Caco-2 (cell line): Measurements from ENCODE around the gene NMS. TPM values are rescaled to one million over a fixed set of nuclear protein-coding genes. Genes with fewer than 3 reads are reported as not detected.

ENCODE experiments used
- BruUV-seq: library from RNA; stranded (reverse); fragments of 400-500 nt; replicated peaks from 2 replicates; lab custom pipeline; 2021; lab: Mats Ljungman, UMichigan
- CTCF ChIA-PET: fragments of 300-600 bp; sonication (Branson Sonifier 250); formaldehyde crosslinking; loops from one replicate; lab custom pipeline; 2022; ENCODE audit warnings: antibody characterized with exemption; lab: Charles Lee
- POLR2A ChIA-PET: fragments of 300-600 bp; sonication (Branson Sonifier 250); formaldehyde crosslinking; loops from one replicate; lab custom pipeline; 2022; ENCODE audit warnings: antibody characterized with exemption; lab: Charles Lee
- DNase-seq, 2 experiments: peaks; one replicate each; pipeline versions ENCODE4 v3.0.0 to v3.0.0-alpha.2; 2020 to 2022
- H3K27me3 ChIP-seq: replicated peaks from 2 replicates; pipeline ENCODE4 v1.6.0; 2011; ENCODE audit warnings: low read length; ENCODE audit not compliant: control insufficient read depth, insufficient read depth
- H3K36me3 ChIP-seq: 2 replicates; pipeline ENCODE4 v1.5.1; 2011; ENCODE audit warnings: low read length; ENCODE audit not compliant: control insufficient read depth, insufficient read depth
- H3K4me1 ChIP-seq: fragments of 250-450 bp; sonication (Bioruptor Pico); 2 replicates; pipeline ENCODE4 v1.5.1; 2020; ENCODE audit warnings: mild to moderate bottlenecking
- H3K4me3 ChIP-seq: 2 replicates; pipeline ENCODE4 v1.5.1; 2011; ENCODE audit warnings: low read depth, mild to moderate bottlenecking, control low read depth, low read length
- H3K9me3 ChIP-seq: fragments of 250-450 bp; sonication (Bioruptor Pico); 2 replicates; pipeline ENCODE4 v1.5.1; 2020; ENCODE audit warnings: mild to moderate bottlenecking, moderate library complexity
- H3K27ac Mint-ChIP-seq: one replicate; pipeline ENCODE4 v1.8.0; 2022; ENCODE audit warnings: mixed read lengths; ENCODE audit not compliant: unreplicated experiment
- H3K27me3 Mint-ChIP-seq: one replicate; pipeline ENCODE4 v1.8.0; 2022; ENCODE audit warnings: mixed read lengths; ENCODE audit not compliant: insufficient read depth, unreplicated experiment
- H3K36me3 Mint-ChIP-seq: one replicate; pipeline ENCODE4 v1.8.0; 2022; ENCODE audit warnings: mild to moderate bottlenecking, mixed read lengths; ENCODE audit not compliant: insufficient read depth, unreplicated experiment
- H3K4me1 Mint-ChIP-seq: one replicate; pipeline ENCODE4 v1.8.0; 2022; ENCODE audit warnings: low read depth, mixed read lengths; ENCODE audit not compliant: unreplicated experiment
- H3K4me3 Mint-ChIP-seq: one replicate; pipeline ENCODE4 v1.8.0; 2022; ENCODE audit warnings: mild to moderate bottlenecking, moderate library complexity, mixed read lengths; ENCODE audit not compliant: unreplicated experiment
- H3K9me3 Mint-ChIP-seq: one replicate; pipeline ENCODE4 v1.8.0; 2022; ENCODE audit warnings: mixed read lengths; ENCODE audit not compliant: unreplicated experiment
- CTCF ChIP-seq, 2 experiments: fragments of 200-600 bp in 1 of 2; IDR thresholded peaks; 1 replicate in 1 of 2; 2 replicates in 1 of 2; pipeline versions ENCODE4 v1.5.1 to v1.8.0; 2011 to 2022; ENCODE audit warnings: antibody characterized with exemption in 1 of 2, control low read depth in 1 of 2, inconsistent platforms in 1 of 2, low read depth in 1 of 2, low read length in 1 of 2, mild to moderate bottlenecking in 1 of 2, moderate library complexity in 1 of 2; ENCODE audit not compliant: insufficient read depth in 1 of 2, severe bottlenecking in 1 of 2, unreplicated experiment in 1 of 2
- intact Hi-C: fragments of 100-400 bp; cut with micrococcal nuclease; formaldehyde crosslinking; loops from one replicate; pipeline ENCODE4 v1.10.0; 2022; ENCODE audit not compliant: unreplicated experiment
- total RNA-seq: library from RNA; stranded (reverse); gene quantifications from 2 replicates; pipeline ENCODE4 v1.2.3, GENCODE V29; 2022

NMS gene
- total RNA-seq, 1 experiment from 2014 or later: not detected

- BruUV-seq: no TSS peak
- H3K9me3 ChIP-seq: no peaks in the 10 kb centered on the region
- no peaks in the 10 kb centered on the region for H3K4me1 ChIP-seq
- DNase-seq: no peak
- CTCF ChIA-PET: no interaction called here
- POLR2A ChIA-PET: no interaction called here
- H3K9me3 Mint-ChIP-seq: peaks cover 20% of the 10 kb centered on the region
- H3K4me3 ChIP-seq: no peak overlapping the region
- no peak for TF ChIP-seq CTCF (IDR thresholded peaks at IDR 0.05; ENCODE audit: insufficient read depth in 1 of 2, low read depth in 1 of 2, low read length in 1 of 2, severe bottlenecking in 1 of 2, unreplicated experiment in 1 of 2)
- peaks cover 16% of the 10 kb centered on the region for H3K27me3 Mint-ChIP-seq
- no peaks in the 10 kb centered on the region for H3K36me3 Mint-ChIP-seq
- no peak overlapping the region for H3K4me3 Mint-ChIP-seq
- no peak overlapping the region for H3K27ac Mint-ChIP-seq
- H3K36me3 ChIP-seq: no peaks in the 10 kb centered on the region
- intact Hi-C loops: no loop called here
- no peaks in the 10 kb centered on the region for H3K27me3 ChIP-seq
- H3K4me1 Mint-ChIP-seq: no peaks in the 10 kb centered on the region
Observed at GRCh38 chr2:100426384-100426720, 43.9 kb upstream of the NMS start.

GRCh38 chr2:100427111-100427510 lies 43.2 kb upstream of the NMS start:
- DNase-seq: no peak
- Histone ChIP-seq H3K9me3 (no peaks in the 10 kb centered on the region), H3K4me3 (no peak overlapping the region), H3K36me3 (no peaks in the 10 kb centered on the region), H3K27me3 (no peaks in the 10 kb centered on the region), H3K4me1 (no peaks in the 10 kb centered on the region)
- intact Hi-C loops: no loop called here
- H3K4me1 Mint-ChIP-seq: no peaks in the 10 kb centered on the region
- ChIA-PET CTCF (no interaction called here), POLR2A (no interaction called here)
- H3K4me3 Mint-ChIP-seq: no peak overlapping the region
- no peak overlapping the region for H3K27ac Mint-ChIP-seq
- H3K9me3 Mint-ChIP-seq: peaks cover 20% of the 10 kb centered on the region
- no peaks in the 10 kb centered on the region for H3K36me3 Mint-ChIP-seq
- peaks cover 16% of the 10 kb centered on the region for H3K27me3 Mint-ChIP-seq
- no TSS peak for BruUV-seq
- no peak for TF ChIP-seq CTCF (IDR thresholded peaks at IDR 0.05; ENCODE audit: insufficient read depth in 1 of 2, low read depth in 1 of 2, low read length in 1 of 2, severe bottlenecking in 1 of 2, unreplicated experiment in 1 of 2)

GRCh38 chr2:100427627-100428258 lies 42.5 kb upstream of the NMS start:
- H3K4me1 ChIP-seq: no peaks in the 10 kb centered on the region
- H3K36me3 ChIP-seq: no peaks in the 10 kb centered on the region
- Mint-ChIP-seq H3K4me1 (no peaks in the 10 kb centered on the region), H3K27me3 (peaks cover 16% of the 10 kb centered on the region), H3K27ac (no peak overlapping the region), H3K4me3 (no peak overlapping the region), H3K36me3 (no peaks in the 10 kb centered on the region), H3K9me3 (peaks cover 20% of the 10 kb centered on the region)
- H3K27me3 ChIP-seq: no peaks in the 10 kb centered on the region
- ChIA-PET POLR2A (no interaction called here), CTCF (no interaction called here)
- peak in 1 of 2 experiments; percentile 20 for TF ChIP-seq CTCF (IDR thresholded peaks at IDR 0.05; ENCODE audit: insufficient read depth in 1 of 2, low read depth in 1 of 2, low read length in 1 of 2, severe bottlenecking in 1 of 2, unreplicated experiment in 1 of 2)
- intact Hi-C loops: no loop called here
- no peaks in the 10 kb centered on the region for H3K9me3 ChIP-seq
- DNase-seq: peak in 1 of 2 experiments; percentile 38
- no TSS peak for BruUV-seq
- no peak overlapping the region for H3K4me3 ChIP-seq
